ENCODE data around the gene ZFP42.
"Not testable (repeated sequence)": the region's sequence is repeated elsewhere in the genome, so short reads cannot be mapped to it uniquely, and the experiment has no call there.

Gene ZFP42

DNA sequence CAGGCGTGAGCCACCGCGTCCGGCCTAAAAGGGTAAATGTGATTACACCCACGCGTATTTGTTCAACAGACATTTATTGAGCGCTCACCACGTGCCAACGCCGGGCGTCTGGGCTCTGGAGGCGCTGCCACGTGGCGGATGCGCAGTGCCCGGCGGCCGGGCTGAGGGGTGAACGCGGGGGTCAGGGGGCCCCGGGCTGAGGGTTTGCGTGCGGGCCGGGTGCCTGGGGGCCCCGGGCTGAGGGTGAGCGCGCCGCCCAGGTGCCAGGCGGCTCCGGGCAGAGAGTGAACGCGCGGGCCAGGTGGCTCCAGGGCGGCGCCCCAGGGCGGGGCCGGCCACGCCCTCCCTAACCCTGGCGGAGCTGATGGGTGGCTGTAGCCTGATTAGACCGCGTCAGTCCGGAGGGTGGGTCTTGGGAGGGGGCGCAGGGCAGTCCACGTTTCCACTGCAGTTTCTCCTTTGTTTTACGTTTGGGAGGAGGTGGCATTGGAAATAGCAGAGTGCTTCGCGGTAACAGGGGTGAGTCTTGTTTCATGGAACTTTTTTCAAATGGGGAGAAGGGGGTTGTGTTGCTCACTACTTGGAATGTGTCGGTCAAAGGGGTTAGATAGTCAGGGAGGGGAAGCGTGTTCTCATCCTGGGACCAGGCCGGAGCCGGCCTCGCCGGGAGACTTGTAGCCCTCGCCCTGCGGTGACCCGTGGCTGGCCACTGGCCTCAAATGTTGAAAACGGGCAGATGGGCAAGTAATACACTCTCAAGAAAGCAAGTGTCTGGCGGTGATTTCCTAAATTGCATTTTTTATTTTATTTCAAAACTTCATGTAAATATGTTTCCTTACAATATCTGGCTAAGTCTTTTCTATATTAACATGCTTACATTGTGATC is at the start of gene ZFP42:
ZFP42 (plus strand) TSS at position 450 of the 886 bp plus-strand sequence. CDS start 7,037 bp downstream, outside the sequence.
- no peak for DNase-seq (ENCODE audit: low read depth in 3 of 3)

DNA sequence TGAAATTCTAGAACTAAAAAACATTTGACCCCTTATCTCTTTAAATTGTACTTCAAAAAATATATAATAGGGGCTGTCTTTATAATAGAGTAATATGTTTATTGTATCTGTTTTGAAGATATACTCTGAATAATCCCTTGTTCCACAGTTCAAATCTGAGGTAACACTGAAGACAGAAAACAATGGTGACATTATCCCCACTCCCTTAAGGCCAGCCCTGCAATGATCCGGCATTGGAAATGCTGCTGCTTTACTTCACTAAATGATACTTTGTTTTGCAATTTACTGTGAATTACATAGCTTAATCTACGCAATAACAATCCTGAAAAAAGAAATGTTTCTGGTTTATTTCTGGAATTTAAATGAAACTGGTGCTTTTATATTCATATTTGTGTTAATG is 34.4 kb upstream of the ZFP42 start:
- DNase-seq (ENCODE audit: low read depth in 3 of 3), result no peak

DNA sequence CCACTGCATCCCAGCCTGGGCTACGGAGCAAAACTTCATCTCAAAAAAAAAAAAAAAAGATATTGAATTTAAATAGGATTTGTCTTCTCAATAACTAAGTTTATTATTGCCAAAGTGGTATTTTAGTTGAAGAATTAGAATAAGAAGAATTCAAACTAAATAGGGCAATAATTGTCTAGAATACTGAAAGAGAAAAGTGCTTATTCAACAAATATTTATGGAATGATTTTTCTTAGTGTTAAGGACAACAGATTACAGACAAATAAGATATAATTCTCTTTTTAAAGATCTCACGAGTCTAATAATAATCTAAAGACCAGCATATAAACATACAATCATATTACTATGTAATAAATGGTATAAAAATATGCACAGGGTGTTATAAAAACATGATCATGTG is 33.6 kb upstream of the ZFP42 start:
- DNase-seq (ENCODE audit: low read depth in 3 of 3), result no peak

DNA sequence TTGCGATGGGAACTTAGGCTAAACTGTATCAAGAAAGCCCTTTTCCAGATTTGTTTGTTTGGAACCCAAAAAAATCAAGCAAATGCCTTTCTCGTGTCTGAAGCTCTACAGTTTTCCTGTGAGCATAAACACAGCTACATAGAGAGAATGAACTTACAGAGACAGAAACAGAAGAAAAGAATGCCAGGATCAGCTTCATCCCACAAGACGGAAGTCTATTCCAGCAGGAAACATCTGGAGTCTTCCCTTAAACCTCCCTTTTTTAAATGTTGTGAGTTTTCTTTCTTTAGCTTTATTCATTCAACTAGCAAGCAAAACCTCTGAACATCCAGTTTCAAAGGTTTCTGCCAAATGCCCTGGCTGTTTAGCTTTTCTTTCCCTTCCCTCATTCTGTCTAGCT is 32.6 kb upstream of the ZFP42 start:
- no peak for DNase-seq (ENCODE audit: low read depth in 3 of 3)

DNA sequence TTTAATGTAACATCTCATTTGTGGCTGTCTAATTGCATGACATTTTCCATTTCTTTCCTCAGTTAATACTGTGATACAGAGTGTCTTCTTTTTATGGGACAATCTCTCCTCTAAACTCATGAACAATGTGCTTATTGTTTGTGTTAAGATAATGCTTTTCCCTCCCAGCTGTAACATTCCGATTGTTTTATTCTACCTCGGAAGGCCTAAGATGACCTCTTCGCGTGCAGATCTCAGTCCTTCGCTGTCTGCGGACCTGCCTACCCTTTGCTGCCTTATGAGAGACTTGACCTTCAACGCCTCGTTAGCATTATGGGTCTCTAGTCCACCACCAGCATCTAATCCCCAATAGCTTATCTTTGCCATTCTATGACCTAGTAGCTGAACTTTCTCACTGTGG is 29.8 kb upstream of the ZFP42 start:
- DNase-seq (ENCODE audit: low read depth in 3 of 3), result no peak

GRCh38 chr4:187972135-187972534 is 23.4 kb upstream of the ZFP42 start:
- no peak for DNase-seq (ENCODE audit: low read depth in 3 of 3)

DNA sequence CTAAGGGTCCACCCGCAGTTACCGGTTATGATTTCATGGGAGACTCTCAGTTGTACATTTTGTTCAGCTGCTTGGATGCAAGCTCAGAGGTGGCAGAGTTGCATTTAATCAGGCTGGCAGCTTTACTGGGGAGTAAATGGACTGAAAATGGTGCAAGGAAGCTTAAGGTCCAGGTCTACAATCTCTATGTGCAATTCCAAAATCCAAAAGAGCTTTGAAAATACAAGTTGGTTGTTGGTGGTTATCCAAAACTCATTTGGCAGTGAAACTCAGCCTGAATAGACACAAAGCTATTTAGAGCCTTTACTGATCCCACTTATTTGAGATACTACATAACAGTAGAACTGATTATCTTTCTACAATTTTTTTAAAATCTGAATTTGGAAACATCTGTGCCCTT is 11.8 kb upstream of the ZFP42 start:
- DNase-seq (ENCODE audit: low read depth in 3 of 3), result no peak

DNA sequence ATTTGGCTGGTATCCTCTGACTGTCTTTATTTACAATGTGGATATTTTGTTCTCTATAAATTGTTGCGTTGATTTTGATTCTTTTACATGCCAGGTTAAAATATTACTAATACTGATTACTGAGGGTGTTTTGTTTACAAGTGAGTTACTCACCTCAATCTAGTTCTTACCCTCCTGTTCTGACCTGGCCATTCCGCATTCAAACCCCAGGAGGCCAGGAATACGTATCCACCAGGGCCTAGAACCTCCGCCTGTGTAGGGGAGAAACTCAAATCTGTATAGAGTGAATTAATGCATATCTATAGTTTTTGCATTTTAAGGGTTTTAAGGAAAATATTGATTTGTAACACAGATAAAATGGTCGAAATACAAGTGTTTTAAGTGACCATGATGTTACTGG is 2.6 kb upstream of the ZFP42 start:
- no peak for DNase-seq (ENCODE audit: low read depth in 3 of 3)

GRCh38 chr4:187993827-187994226 is 1.7 kb upstream of the ZFP42 start:
- no peak for DNase-seq (ENCODE audit: low read depth in 3 of 3)

DNA sequence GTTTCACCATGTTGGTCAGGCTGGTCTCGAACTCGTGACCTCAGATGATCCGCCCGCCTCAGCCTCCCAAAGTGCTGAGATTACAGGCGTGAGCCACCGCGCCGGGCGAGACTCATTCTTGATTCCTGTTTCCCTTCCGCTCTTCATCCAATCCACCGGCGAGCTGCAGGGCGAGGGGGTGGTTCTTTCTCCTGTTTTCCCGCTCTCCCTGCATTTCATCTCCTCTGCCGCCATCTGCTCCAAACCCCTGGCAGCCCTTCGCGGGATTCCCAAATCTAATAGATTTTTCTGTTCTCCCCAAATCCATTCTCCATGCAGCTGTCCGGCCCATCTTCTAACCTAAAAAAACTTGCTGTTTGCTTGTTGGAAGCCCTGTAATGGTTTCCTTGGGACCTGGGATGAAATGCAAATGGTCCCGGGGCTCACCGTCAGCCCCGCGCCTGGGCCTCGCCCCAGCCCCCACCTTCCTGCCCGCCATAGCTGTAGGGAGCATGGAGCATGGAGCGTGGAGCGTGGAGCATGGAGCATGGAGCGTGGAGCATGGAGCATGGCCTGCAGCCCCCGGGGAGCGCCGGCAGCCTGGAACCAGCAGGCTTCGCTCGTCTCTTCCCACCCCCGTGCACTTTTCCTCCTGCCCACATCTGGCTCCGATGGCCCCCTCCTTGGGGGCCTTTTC is 1.1 kb downstream of the ZFP42 start:
- DNase-seq (ENCODE audit: low read depth in 3 of 3), result no peak

DNA sequence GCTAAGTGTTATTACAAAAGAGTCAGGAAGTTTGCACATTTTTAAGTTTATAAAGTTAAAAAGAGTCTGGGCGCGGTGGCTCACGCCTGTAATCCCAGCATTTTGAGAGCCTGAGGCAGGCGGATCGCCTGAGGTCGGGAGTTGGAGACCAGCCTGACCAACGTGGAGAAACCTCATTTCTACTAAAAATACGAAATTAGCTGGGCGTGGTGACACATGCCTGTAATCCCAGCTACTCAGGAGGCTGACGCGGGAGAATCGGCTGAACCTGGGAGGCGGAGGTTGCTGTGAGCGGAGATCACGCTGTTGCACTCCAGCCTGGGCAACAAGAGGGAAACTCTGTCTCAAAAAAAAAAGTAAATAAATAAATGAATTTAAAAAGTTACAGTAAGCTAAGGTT is 2.4 kb downstream of the ZFP42 start:
- DNase-seq (ENCODE audit: low read depth in 3 of 3), result not testable (repeated sequence)

DNA sequence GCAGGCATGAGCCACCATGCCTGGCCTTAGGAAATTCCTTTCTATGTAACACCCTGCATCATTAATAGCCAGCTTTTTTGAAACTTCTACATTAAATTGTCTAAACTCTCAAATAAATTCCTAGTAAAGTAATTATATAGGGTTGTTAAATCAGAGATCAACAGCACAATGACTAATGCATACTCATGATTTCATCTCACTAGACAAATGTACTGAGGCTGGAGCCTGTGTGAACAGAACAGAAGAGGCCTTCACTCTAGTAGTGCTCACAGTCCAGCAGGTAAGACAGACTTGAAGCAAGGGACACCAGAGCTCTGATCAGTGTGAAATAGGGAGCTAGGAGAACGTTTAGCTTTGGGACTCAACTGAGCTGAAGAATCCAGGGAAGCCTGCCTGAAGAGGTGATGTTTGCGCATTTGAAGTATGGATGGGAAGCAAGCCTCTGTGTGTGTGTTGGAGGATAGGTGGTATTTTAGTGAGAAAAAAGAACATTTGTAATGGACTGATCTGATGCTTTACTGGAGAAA is 3.9 kb downstream of the ZFP42 start:
- DNase-seq (ENCODE audit: low read depth in 3 of 3), result no peak

- no peak for DNase-seq (ENCODE audit: low read depth in 3 of 3)
Observed at GRCh38 chr4:188002323-188002722, 6.8 kb downstream of the ZFP42 start.

DNA sequence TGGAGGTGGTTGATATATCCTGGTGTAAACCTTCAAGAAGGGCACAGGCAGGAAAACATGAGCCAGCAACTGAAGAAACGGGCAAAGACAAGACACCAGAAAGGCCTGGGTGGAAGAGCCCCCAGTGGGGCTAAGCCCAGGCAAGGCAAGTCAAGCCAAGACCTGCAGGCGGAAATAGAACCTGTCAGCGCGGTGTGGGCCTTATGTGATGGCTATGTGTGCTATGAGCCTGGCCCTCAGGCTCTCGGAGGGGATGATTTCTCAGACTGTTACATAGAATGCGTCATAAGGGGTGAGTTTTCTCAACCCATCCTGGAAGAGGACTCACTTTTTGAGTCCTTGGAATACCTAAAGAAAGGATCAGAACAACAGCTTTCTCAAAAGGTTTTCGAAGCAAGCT is 7.2 kb downstream of the ZFP42 start:
- DNase-seq (ENCODE audit: low read depth in 3 of 3), result no peak

- no peak for DNase-seq (ENCODE audit: low read depth in 3 of 3)
Observed at GRCh38 chr4:188005561-188005960, 10.0 kb downstream of the ZFP42 start.

GRCh38 chr4:188006285-188006848 is 10.8 kb downstream of the ZFP42 start:
- no peak for DNase-seq (ENCODE audit: low read depth in 3 of 3)

DNA sequence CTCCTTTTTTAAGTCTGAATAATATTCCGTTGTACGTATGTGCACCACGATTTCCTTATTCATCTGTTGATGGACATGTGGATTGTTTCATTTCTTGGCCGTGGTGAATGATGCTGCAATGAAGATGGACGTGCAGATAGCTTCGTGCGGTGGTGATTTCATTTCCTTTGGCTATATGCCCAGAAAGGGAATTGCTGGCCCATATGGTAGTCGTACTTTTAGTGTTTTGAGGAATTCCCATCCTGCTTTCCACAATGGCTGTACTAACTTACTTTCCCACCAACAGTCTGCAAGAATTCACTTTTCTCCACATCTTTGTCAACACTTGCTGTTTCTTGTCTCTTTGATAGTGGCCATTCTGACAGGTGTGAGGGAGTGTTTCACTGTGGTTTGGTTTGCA is 12.8 kb downstream of the ZFP42 start:
- no peak for DNase-seq (ENCODE audit: low read depth in 3 of 3)

DNA sequence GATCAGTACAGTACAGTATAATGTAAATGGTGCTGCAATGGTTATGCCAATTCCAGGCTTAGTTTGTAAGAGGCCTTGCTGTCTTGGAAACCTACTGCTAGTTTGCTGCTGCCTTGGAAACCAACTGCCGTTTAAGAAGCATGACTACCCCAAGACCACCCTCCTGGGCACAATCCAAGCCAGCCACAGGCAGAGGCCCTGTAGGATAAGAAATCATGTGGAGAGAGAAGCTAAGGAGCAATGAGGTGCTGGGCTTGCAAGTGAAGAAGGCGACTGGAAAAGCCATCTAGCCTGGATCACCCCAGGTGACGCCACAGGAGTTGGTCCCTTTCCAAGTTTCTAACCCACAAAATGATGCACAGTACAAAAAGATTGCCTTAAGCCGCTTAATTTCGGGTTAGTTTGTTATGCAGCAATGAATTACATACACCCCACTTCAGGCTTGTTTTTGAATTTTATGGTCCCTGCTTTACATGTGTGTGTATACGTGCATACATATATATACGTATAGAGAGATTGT is 16.9 kb downstream of the ZFP42 start:
- no peak for DNase-seq (ENCODE audit: low read depth in 3 of 3)

DNA sequence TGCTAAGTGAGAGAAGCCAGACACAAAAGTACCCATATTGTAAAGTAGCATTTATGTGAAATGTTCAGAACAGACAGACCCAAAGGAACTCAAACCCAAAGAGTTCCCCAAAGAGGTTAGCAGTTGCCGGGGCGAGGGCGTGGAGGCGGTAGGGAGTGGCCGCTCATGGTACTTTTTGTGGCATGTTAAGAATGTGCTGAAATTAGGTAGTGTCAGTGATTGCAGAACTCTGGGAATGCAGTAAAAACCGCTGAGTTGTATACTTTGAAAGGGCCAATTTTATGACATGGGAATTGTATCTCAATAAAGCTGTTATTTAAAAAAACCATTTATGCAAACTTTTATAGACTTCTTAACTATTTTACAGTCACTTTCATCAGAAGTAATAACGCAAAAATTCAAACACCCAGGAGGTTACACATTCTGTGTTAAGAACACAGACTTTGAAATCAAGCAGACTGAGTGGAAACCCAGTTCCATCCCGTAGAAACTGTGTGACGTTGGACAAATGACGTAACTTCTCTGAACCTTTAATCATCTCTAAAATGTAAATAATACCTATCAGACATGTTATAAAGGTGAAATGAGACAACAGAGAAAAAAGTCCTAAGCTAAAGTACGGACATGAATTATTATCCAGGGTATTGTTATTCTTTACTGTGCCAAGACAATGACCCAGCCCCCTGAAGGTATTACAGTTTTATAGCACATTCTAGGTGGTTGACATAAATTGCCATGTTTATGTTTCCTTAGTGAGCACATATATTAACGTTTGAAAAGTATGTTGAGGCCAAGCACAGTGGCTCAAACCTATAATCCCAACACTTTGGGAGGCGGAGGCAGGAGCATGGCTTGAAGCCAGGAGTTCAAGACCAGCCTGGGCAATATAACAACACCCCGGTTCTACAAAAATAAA is 19.7 kb downstream of the ZFP42 start:
- DNase-seq (ENCODE audit: low read depth in 3 of 3), result no peak

GRCh38 chr4:188016754-188017153 is 21.2 kb downstream of the ZFP42 start:
- DNase-seq (ENCODE audit: low read depth in 3 of 3), result no peak

DNA sequence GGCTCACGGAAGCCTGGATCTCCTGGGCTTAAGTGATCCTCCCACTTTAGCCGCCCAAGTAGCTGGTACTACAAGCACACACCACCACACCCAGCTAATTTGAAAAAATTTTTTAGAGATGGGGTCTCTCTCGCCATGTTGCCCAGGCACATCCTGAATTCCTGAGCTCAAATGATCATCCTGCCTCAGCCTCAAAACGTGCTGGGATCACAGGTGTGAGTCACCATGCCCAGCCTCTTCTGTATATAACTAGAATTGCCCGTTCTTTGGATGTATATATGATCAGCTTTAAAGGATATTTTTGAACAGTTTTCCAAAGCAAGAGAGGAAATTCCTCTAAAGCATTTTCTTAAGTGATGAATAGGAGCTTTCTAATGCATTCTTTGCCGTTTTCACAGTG is 22.7 kb downstream of the ZFP42 start:
- DNase-seq (ENCODE audit: low read depth in 3 of 3), result no peak

Measured in stimulated activated CD4-positive, alpha-beta T cell treated with anti-CD3 and anti-CD28 coated beads, TNF-alpha, amount 100 ng/mL, for 4 hours (primary cell).